Testis (tissue), 2 donors: Measurements from ENCODE around the gene SKAP1.
A peak's percentile ranks its signal among the peaks of the same experiment; 100 is the strongest.

Source experiments
- CTCF ChIP-seq, 3 experiments: fragments of 450-650 bp in 2 of 3; fragments of 200-600 bp in 1 of 3; sonication (generic) in 1 of 3; IDR thresholded peaks; one replicate each; pipeline ENCODE4 v1.5.1; 2016 to 2019; ENCODE audit warnings: antibody characterized with exemption in 3 of 3, mild to moderate bottlenecking in 2 of 3, moderate library complexity in 1 of 3
- POLR2A ChIP-seq: fragments of 450-650 bp; IDR thresholded peaks from one replicate; pipeline ENCODE4 v1.6.1; 2017; ENCODE audit warnings: antibody characterized with exemption, mild to moderate bottlenecking, moderate library complexity

GRCh38 chr17:48307814-48308411 is 122.1 kb downstream of the SKAP1 start:
- TF ChIP-seq CTCF (IDR thresholded peaks at IDR 0.05) (peak in 2 of 3 experiments; percentile 11 to 63), POLR2A (no peak)
